Mammary epithelial cell (primary cell): ENCODE results near the gene MKRN2OS.

Experiments used
- EZH2 ChIP-seq: IDR thresholded peaks from 2 replicates; pipeline ENCODE4 v1.6.1; 2012; ENCODE audit warnings: low read length, inconsistent platforms, borderline replicate concordance
- TF ChIP-seq, protein P1 (sequence below), 2 donors: IDR thresholded peaks in 1 of 2; conservative IDR thresholded peaks in 1 of 2; 2 replicates each; pipeline ENCODE4 v1.5.1; 2011 to 2012; ENCODE audit warnings: inconsistent platforms in 2 of 2, low read length in 2 of 2, mild to moderate bottlenecking in 2 of 2, control low read depth in 1 of 2, low read depth in 1 of 2; ENCODE audit not compliant: insufficient read depth in 1 of 2; ENCODE audit errors: extremely low read depth in 1 of 2

DNA sequence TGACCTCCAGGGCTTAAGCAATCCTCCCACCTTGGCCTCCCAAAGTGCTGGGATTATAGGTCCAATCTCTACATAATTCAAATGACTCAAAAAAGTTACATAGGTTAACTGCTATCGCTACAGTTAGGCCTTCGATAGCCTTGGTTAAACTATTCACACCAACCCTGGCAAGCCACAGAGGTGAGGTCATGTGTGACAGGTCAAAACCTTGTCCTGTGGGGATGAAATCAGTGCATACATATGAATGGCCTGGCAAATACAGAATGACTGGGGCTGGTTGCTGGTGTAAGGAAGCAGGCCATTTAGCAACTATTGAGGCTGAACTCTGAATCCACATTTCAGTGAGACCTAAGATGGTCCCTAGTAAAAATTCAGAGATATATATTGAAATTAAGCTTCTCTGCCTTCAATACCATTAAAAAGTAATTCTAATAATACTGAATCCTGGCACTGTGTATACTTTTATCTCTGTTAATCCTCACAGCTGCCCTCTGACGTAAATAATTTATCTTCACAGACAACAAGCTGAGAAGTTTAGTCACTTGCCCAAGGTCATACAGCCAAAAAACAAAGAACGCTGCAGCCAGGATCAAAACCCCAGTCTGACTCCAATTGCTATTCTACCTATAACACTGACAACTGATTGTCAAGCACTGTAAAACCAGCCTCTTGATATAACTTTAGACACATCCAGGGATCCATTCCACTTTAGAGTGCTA is 46.9 kb upstream of the MKRN2OS start:
- TF ChIP-seq, protein P1, sequence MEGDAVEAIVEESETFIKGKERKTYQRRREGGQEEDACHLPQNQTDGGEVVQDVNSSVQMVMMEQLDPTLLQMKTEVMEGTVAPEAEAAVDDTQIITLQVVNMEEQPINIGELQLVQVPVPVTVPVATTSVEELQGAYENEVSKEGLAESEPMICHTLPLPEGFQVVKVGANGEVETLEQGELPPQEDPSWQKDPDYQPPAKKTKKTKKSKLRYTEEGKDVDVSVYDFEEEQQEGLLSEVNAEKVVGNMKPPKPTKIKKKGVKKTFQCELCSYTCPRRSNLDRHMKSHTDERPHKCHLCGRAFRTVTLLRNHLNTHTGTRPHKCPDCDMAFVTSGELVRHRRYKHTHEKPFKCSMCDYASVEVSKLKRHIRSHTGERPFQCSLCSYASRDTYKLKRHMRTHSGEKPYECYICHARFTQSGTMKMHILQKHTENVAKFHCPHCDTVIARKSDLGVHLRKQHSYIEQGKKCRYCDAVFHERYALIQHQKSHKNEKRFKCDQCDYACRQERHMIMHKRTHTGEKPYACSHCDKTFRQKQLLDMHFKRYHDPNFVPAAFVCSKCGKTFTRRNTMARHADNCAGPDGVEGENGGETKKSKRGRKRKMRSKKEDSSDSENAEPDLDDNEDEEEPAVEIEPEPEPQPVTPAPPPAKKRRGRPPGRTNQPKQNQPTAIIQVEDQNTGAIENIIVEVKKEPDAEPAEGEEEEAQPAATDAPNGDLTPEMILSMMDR (conservative IDR thresholded peaks at IDR 0.05 in 1 of 2, IDR thresholded peaks at IDR 0.05 in 1 of 2; ENCODE audit: extremely low read depth in 1 of 2, insufficient read depth in 1 of 2, low read depth in 1 of 2, low read length in 2 of 2) = no peak
- no peak for TF ChIP-seq EZH2
